Measurements from ENCODE around the gene SLX9.

DNA sequence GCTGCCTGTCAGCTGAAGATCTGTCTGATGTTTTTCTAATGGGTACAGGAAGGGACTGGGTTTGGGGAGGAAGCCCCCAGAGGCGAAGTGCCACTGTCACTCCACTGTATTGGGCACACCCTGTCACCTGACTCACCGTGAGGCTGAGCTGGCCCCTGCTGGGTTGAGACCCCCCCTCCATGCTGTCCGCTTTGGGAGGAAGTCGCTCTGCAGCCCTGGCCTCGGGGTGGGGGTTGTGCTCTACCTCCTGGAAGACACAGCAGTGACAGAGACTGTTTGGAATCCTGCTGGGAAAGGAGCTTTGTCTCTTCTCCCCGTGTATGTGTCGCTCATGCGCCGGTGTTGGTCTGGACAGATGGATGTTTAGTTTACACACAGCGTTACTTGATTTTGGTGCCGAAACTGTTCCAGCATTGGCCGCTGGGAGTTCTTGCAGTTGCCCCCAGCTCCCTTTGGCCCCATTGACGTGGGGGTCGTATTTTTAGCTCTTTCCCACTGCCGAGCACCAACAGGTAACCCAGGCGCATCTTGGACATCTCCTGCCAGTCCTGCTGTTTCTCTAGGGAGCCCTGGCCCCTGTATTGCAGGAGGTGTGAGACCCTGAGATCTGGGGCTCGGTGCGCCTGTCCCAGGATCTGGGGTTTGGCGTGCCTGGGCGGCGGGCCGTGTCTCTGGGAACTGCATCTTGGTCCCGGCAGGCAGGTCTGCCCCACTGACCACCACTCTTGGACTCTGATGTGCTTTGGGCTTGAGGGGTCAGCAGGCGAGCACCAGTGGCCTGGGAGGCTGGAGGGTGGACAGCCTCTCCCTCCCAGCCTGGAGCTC lies 30.3 kb downstream of the SLX9 start:
- TF ChIP-seq, protein P1, sequence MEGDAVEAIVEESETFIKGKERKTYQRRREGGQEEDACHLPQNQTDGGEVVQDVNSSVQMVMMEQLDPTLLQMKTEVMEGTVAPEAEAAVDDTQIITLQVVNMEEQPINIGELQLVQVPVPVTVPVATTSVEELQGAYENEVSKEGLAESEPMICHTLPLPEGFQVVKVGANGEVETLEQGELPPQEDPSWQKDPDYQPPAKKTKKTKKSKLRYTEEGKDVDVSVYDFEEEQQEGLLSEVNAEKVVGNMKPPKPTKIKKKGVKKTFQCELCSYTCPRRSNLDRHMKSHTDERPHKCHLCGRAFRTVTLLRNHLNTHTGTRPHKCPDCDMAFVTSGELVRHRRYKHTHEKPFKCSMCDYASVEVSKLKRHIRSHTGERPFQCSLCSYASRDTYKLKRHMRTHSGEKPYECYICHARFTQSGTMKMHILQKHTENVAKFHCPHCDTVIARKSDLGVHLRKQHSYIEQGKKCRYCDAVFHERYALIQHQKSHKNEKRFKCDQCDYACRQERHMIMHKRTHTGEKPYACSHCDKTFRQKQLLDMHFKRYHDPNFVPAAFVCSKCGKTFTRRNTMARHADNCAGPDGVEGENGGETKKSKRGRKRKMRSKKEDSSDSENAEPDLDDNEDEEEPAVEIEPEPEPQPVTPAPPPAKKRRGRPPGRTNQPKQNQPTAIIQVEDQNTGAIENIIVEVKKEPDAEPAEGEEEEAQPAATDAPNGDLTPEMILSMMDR (IDR thresholded peaks at IDR 0.05; ENCODE audit: insufficient read depth, low read length) = no peak
- TF ChIP-seq, protein P2, sequence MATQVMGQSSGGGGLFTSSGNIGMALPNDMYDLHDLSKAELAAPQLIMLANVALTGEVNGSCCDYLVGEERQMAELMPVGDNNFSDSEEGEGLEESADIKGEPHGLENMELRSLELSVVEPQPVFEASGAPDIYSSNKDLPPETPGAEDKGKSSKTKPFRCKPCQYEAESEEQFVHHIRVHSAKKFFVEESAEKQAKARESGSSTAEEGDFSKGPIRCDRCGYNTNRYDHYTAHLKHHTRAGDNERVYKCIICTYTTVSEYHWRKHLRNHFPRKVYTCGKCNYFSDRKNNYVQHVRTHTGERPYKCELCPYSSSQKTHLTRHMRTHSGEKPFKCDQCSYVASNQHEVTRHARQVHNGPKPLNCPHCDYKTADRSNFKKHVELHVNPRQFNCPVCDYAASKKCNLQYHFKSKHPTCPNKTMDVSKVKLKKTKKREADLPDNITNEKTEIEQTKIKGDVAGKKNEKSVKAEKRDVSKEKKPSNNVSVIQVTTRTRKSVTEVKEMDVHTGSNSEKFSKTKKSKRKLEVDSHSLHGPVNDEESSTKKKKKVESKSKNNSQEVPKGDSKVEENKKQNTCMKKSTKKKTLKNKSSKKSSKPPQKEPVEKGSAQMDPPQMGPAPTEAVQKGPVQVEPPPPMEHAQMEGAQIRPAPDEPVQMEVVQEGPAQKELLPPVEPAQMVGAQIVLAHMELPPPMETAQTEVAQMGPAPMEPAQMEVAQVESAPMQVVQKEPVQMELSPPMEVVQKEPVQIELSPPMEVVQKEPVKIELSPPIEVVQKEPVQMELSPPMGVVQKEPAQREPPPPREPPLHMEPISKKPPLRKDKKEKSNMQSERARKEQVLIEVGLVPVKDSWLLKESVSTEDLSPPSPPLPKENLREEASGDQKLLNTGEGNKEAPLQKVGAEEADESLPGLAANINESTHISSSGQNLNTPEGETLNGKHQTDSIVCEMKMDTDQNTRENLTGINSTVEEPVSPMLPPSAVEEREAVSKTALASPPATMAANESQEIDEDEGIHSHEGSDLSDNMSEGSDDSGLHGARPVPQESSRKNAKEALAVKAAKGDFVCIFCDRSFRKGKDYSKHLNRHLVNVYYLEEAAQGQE (IDR thresholded peaks at IDR 0.05; ENCODE audit: insufficient replicate concordance, low read depth) = no peak
- TF ChIP-seq POLR2AphosphoS5 (IDR thresholded peaks at IDR 0.05; ENCODE audit: low read depth) (no peak), GABPA (IDR thresholded peaks at IDR 0.05; ENCODE audit: low read depth) (no peak)

All from HL-60 (cell line).